ENCODE measurements around the gene PRPF6.

DNA sequence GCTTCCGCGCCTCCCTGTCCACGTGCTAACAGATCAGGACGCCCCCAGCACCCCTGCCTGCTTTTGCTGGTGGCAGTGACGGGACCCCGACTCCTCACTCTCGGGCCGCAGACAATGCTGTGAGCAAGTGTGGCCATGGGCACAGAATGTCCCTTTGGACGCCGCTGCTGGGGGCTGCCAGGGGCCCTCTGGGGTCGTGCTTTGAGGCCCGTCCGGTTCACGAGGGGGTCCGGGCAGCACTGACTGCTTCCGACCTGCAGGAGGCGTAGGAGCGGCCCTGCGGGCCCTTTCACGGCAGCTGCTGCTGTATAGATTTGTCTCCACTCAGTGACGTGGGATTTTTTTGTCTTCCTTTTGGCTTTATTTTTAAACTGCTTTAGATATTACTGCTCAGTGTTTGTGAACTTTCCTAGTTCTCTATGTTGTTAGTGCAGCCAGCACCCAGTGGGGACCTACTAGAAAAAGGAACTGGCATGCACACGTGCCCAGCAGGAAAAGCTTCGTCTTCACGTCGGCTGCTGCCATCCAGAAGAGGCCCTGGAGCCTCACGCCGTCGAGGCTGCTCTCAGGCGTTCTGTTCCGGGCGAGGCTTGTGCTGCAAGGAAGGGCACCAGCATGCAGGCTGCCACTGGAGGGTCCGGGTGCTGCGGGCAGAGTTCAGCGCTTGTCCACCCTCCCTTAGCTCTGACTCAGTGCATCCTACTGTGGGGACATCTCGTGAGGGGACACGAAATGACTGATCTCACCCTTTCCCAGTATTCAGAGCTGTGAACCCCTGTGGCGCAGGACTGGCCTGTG is 46.5 kb upstream of the PRPF6 start:
- TF ChIP-seq, protein P1, sequence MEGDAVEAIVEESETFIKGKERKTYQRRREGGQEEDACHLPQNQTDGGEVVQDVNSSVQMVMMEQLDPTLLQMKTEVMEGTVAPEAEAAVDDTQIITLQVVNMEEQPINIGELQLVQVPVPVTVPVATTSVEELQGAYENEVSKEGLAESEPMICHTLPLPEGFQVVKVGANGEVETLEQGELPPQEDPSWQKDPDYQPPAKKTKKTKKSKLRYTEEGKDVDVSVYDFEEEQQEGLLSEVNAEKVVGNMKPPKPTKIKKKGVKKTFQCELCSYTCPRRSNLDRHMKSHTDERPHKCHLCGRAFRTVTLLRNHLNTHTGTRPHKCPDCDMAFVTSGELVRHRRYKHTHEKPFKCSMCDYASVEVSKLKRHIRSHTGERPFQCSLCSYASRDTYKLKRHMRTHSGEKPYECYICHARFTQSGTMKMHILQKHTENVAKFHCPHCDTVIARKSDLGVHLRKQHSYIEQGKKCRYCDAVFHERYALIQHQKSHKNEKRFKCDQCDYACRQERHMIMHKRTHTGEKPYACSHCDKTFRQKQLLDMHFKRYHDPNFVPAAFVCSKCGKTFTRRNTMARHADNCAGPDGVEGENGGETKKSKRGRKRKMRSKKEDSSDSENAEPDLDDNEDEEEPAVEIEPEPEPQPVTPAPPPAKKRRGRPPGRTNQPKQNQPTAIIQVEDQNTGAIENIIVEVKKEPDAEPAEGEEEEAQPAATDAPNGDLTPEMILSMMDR (IDR thresholded peaks at IDR 0.05), result peak; percentile 41
- TF ChIP-seq ZFX (IDR thresholded peaks at IDR 0.05; ENCODE audit: borderline replicate concordance), result no peak

Data from 22Rv1 (cell line).